HG02763 (cell line): ENCODE results near the gene ZNF878.
"Not testable (repeated sequence)": the region's sequence is repeated elsewhere in the genome, so short reads cannot be mapped to it uniquely, and the experiment has no call there.

Experiments used
- ATAC-seq: cut with Tn5 transposase; IDR thresholded peaks from one replicate; pipeline ENCODE4 v1.9.1; 2021; ENCODE audit warnings: mild to moderate bottlenecking, moderate library complexity; ENCODE audit not compliant: unreplicated experiment

ZNF878 gene

DNA sequence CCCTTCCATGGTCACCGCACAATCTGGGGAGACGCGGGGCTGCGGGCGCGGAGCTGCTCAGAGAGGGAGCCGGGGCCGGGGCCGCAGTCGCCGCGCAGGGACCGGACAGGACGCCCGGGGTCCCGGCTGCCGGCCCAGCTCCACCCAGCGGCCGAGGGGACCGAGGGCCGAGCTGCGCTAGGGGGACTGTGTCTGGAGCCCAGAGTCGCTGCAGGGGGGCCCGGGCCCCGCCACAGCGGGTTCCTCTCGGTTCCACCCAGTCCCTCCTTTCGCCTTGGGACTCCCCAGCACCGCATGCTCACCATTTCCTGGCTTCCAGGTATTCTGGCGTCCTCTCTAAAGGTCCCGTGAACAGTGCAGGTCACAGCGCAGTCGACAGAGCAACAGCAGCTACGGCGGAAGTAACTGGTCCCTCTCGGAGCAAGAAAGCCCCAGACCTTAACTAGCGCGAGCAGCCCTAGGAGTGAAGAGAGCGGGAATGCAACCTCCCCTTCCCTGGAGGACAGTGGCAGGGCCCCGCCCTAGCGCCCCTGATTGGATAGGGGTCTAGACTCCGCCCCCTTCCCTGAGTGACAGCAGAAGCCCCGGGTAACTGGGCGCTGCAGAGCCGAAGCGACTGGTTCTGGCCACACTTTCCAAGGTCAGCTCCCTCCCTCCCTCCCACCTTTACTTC is at the start of gene ZNF878:
TSS of gene ZNF878 (minus strand) at position 465 of the 673 bp plus-strand sequence. CDS start at position 305, 160 bp downstream.
- ATAC-seq: peak; percentile 87

DNA sequence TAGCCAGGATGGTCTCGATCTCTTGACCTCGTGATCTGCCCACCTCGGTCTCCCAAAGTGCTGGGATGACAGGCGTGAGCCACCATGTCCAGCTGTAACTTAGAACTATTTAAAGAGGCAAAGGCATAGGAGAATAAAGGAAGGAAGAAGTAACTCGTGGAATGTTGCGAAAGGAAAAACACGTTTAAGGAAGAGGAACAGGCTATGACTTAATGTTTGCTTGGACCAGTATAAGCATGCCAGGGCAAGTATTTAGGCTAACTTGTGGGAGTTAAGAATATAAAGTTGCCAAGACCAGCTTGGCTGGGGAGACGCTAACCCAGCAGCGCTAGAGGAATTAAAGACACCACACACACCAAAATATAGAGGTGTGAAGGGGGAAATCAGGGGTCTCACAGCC is 45.3 kb upstream of the ZNF878 start:
- ATAC-seq: no peak

DNA sequence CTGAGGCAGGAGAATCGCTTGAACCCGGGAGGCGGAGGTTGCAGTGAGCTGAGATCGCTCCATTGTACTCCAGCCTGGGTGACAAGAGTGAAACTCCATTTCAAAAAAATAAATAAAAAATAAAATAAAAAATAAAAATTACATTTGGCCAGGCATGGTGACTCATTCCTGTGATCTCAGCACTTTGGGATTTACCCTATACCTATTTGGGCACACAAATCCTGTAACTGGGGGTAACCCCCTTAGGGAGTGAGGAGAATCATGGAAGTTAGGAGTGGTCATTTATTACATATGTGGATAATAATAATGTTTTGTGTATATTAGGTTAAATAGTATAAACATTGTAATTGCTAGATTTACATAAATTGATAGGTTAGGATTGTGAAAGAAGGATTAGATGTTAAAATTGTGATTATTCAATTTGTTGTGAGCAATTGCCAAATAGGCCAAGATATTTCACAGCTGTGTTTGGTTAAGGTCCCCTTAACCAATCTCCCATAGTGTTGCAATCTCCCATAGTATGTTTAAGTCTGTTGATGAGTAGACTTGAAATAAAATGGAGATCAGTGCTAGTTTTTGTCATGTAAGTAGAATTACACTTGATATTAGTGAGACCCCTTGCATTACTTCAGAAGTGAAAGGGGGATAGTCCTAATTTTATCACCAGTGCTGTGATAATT is 42.5 kb upstream of the ZNF878 start:
- no peak for ATAC-seq

DNA sequence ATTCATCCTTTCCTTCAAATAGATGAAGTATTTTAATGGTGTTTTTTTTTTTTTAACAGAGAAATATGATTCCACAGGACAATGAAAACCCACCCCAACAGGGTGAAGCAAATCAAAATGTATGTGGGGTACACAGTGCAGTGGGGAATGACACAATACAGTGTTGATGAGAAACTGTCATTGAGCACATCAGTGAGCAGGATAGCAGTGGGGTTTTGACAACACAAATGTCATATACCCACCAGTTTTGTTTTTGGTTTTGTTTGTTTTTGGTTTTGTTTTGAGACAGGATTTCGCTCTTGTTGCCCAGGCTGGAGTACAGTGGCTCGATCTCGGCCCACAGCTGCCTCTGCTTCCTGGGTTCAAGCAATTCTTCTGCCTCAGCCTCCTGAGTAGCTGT is 41.0 kb upstream of the ZNF878 start:
- ATAC-seq: no peak

DNA sequence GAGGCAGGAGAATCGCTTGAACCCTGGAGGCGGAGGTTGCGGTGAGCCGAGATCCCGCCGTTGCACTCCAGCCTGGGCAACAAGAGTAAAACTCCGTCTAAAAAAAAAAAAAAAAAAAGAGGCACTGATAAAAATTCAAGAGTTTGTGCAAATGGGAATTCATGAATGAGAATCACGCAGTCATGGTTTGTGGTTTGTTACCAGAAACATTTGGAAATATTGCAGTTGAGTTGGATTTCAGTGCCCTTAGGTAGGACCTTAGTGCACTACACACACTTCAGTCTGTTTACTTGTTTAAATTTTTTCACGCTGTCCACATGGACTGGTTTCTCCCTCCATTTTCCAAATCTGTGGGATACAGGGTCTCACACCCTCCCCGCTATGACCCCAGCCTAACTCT is 40.2 kb upstream of the ZNF878 start:
- no peak for ATAC-seq

DNA sequence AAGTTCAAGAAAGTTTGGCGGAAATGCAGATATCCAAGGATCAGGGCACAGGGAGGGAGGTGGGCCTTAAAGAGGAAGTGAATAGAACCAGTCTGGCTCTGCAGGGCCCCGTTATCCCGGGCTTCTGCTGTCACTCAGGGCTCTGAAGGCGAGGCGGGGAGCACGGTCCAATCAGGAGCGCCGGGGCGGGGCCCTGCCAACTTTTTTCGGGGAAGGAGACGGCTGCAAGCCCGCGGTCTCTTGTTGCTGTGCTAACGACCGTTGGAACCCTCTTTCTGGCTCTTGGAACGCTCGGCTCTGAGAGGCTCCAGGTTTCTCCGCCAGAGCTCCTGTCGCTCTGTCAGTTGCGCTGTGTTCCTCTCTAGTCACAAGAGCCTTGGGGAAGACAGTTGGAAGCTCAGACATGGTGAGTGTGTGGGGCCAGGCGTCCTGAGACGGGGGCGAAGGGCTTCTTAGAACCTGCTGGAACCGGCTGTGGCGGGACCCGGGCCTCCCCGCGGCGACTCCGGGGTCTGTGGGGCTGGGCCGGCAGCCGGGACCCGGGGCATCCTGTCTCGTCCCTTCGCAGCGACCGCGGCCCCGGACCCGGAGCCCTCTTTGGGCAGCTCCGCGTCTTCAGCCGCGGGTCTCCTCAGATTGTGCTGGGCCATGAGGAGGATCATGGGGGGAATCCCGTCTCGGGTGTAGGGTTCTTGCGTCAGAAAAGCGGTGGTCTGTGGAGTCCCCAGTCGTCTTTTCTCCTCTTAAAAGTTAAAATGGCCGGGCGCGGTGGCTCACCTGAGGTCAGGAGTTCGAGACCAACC is 39.5 kb upstream of the ZNF878 start:
- ATAC-seq: no peak

DNA sequence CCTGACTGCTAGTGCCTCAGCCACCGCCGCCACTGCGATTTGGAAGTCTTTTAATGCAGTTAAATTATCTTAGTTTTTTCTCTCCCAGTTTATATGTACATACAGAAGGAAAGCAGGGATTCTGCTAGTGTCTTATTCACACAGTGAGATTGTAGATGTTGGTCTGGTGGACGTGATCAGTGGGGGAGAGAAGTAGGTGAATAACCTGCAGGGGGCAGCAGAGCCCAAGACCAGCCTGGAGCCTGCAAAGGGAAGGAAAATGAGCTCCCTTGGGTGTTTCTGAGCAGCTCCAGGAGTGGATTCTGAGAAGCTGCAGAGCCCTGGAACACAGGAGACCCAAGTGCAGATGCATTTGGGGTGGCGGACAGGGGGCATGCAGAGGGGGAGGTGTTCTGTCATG is 38.0 kb upstream of the ZNF878 start:
- no peak for ATAC-seq

DNA sequence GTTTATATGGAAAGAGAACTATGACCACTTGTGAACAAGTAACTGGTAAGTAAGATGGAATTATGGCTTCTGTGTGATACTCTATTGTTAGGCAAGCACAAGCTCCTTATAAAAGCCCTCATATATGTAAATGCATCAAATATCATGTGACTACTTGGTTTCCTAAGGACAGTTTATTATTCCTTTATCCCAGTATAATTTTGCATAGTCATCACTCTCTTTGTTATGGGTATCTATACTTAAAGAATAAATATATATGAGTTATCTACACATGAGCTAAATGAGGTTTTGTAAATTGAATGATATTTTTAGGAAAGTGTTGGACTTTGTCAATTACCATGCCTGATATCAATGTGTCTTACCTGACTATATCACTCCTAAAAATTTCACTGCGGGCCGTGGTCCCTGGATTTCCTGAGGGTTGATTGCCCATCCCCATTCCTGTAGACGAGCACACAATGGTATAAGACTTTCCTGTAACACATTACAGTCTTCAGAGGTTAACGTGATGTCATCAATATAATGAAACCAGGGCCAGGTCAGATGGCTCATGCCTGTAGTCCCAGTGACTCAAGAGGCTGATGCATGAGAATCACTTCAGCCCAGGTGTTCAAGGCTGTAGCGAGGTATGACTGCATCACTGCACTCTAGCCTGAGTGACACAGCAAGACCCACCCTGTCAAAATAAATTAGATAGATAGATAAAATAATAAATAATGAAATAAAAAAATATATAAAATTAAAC is 32.5 kb upstream of the ZNF878 start:
- ATAC-seq: no peak

DNA sequence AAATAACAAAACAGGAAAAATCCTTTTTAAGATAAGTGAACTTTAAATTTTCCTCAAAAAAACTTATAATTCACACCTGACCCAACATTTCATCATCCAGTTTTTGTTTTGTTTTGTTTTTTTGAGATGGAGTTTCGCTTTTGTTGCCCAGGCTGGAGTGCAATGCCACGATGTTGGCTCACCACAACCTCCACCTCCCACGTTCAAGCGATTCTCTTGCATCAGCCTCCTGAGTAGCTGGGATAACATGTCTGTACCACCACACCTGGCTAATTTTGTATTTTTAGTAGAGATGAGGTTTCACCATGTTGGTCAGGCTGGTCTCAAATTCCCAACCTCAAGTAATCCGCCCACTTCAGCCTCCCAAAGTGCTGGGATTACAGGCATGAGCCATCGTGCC is 30.6 kb upstream of the ZNF878 start:
- ATAC-seq: not testable (repeated sequence)

DNA sequence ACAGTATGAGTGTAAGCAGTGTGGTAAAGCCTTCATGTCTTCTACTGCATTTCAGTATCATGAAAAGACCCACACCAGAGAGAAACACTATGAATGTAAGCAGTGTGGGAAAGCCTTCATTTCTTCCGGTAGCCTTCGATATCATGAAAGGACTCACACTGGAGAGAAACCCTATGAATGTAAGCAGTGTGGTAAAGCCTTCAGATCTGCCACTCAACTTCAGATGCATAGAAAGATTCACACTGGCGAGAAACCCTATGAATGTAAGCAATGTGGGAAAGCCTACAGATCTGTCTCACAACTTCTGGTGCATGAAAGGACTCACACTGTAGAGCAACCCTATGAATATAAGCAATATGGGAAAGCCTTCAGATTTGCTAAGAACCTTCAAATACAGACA is 24.6 kb upstream of the ZNF878 start:
- no peak for ATAC-seq

DNA sequence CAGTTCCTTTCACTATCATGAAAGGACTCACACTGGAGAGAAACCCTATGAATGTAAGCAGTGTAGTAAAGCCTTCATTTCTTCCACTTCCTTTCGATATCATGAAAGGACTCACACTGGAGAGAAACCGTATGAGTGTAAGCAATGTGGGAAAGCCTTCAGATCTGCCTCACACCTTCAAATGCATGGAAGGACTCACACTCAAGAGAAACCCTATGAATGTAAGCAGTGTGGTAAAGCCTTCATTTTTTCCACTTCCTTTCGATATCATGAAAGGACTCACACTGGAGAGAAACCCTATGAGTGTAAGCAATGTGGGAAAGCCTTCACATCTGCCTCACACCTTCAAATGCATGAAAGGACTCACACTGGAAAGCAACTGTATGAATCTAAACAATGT is 23.6 kb upstream of the ZNF878 start:
- not testable (repeated sequence) for ATAC-seq

DNA sequence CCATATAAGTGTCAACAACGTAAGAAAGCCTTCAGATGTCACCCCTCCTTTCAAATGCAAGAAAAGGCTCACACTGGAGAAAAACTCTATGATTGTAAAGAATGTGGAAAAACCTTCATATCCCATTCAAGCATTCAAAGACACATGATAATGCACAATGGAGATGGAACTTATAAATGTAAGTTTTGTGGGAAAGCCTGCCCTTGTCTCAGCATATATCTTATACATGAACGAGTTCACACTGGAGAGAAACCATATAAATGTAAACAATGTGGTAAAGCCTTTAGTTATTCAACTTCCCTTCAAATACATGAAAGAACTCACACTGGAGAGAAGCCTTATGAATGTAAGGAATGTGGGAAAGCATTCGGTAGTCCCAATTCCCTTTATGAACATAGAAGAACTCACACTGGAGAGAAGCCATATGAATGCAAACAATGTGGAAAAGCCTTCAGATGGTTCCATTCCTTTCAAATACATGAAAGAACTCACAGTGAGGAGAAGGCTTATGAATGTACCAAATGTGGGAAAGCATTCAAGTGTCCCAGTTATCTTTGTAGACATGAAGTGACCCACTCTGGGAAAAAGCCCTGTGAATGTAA is 22.9 kb upstream of the ZNF878 start:
- ATAC-seq: no peak

DNA sequence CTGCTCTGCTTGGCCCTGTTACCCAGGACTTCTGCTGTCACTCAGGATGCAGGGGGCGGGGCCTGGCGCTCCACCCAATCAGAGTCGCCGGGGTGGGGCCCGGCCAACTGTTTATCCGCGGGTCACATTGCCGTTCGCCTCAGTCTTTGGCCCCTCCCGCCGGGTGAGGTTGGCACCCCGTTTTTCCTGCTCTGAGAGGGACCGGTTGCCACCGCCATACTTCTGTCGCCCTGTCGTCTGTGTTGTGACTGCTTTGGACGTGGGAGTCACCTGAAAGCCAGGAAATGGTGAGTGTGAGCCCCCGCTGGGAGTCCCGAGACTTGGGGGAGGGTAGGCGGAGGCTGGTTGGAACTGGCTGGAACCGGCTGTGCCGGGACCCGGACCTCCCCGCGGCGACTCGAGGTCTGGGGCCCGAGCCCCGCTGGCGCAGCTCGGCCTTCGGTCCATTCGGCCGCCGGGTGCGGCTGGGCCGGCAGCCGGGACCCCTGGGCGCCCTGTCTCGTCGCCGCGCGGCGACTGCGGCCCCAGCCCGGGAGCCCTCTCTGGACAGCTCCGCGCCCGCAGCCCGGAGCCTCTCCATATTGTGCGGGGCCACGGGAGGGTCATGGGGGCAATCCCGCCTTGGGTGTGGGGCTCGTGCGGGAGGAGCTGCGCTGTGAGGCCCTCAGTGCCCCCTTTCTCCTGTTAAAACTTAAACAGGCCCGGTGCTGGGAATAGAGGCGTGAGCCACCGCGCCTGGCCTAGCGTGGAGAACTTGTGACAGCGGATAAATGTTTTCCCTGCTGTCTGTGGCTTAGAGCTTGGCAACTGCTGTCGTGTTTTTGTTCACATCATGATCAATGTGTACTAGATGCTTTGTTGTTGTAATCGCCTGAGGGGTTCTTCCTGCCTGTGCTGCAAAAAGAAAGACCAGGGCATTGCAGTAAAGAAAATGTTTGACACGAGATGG is 12.1 kb upstream of the ZNF878 start, which contains the start of gene ZNF844:
TSS of gene ZNF844 (plus strand) at position 142 of the 949 bp plus-strand sequence. CDS start at position 285, 143 bp downstream.
- ATAC-seq: peak; percentile 84

DNA sequence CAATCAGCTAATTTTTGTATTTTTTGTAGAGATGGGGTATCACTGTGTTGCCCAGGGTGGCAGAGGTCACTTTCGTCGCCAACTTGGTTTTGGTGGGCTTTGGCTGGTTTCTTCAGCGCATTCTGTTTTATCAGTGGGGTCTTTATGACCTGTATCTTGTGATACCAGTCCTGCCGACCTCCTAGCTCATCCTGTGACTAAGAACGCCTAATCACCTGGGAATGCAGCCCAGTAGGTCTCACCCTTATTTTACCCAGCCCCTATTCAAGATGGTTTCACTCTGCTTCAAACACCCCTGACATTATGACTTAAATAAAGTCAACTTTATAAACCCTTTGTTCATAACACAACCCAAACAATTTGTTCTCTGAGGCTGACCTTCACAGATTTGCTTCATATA is 3.0 kb upstream of the ZNF878 start:
- no peak for ATAC-seq

DNA sequence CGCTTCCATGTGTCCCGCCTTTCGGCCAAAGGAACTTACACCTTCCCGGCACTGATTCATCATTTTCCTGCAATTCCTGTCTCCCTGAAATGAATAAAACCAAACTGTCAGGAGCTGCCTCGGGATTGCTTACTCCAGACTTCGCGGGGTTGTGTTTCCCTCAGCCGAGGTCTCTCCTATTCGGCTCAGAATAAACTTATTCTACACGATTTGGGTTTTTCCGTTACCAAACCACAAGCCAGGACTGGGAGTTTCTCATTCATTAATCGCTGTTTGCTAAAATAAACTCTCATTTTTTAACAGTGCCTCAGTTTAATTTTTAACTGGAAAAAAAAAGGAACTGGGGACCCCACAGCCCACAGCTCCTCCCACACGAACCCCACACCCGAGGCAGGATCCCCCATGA is 667 bp downstream of the ZNF878 start:
- ATAC-seq: no peak

DNA sequence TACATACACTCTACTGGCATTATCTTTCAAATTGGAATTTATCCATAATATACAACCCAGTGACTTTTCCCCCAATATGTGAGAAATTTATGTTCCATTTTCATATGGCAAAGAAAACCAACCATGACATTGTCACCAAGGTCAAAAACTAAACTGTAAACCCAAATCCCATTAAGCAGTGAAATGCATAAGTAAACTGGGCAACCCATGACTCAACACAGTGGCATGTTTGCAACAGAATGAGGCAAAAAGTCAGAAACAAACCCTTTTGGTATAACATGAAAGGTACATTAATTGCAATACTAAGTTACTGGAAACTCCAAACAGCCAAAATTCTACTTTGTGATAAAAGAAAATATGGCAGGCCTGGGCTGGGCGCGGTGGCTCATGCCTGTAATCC is 4.9 kb downstream of the ZNF878 start:
- no peak for ATAC-seq

DNA sequence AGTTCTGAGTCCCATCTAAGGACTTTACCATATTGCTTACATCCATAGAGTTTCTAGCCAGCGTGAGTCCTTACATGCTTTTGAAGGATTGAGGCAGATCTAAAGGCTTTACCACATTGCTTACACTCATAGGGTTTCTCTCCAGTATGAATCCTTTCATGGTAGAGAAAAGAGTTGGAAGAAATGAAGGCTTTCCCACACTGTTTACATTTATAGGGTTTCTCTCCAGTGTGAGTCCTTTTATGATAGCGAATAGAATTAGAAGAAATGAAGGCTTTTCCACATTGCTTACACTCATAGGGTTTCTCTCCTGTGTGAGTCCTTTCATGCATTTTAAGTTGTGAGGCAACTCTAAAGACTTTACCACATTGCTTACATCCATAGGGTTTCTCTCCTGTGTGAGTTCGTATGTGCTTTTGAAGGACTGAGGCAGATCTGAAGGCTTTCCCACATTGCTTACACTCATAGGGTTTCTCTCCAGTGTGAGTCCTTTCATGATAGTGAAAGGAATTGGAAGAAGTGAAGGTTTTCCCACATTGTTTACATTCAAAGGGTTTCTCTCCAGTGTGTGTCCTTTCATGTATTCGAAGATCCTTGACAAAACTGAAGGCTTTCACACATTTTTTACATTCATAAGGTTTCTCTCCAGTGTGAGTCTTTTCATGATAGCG is 8.9 kb downstream of the ZNF878 start:
- no peak for ATAC-seq

DNA sequence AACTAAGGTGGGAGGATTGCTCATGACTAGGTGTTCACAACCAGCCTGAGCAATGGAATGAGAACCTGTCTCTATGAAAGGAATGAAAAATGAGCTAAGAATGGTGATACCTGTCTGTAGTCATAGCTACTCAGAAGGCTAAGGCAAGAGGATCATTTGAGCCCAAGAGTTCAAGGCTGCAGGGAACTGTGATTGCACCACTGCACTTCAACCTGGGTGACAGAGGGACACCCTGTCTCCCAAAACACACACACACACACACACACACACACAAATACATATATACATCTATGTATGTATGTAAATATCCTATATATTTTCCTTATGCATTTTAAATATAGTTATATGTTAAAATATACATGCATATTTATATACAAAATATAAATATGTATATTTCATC is 9.9 kb downstream of the ZNF878 start:
- no peak for ATAC-seq
